PC-3 (cell line): ENCODE results near the gene GUCA2B. TPM values are rescaled to one million over a fixed set of nuclear protein-coding genes. Genes with fewer than 3 reads are reported as not detected.

Experiments
- ATAC-seq: fragments of 200-7000 bp; cut with Tn5 transposase; 2 replicates; pipeline ENCODE4 v1.9.1; 2020; ENCODE audit warnings: mild to moderate bottlenecking, moderate library complexity
- BruUV-seq: library from RNA; stranded (reverse); fragments of 400-500 nt; replicated peaks from 2 replicates; lab custom pipeline; 2021; lab: Mats Ljungman, UMichigan
- CTCF ChIA-PET: fragments of 300-600 bp; sonication (Branson Sonifier 250); formaldehyde crosslinking; loops from one replicate; lab custom pipeline; 2022; ENCODE audit warnings: antibody characterized with exemption; lab: Charles Lee
- POLR2A ChIA-PET: fragments of 300-600 bp; sonication (Branson Sonifier 250); formaldehyde crosslinking; loops from one replicate; lab custom pipeline; 2022; ENCODE audit warnings: antibody characterized with exemption; ENCODE audit not compliant: unreplicated experiment; lab: Charles Lee
- DNase-seq: peaks from one replicate; pipeline ENCODE4 v3.0.0-alpha.2; 2015
- H2AFZ ChIP-seq: fragments of 300-600 bp; sonication (generic); 2 replicates; pipeline ENCODE4 v1.6.0; 2016; ENCODE audit warnings: antibody characterized with exemption, low read length
- H3F3A ChIP-seq: fragments of 300-600 bp; sonication (generic); one replicate; pipeline ENCODE4 v1.6.0; 2017; ENCODE audit warnings: antibody characterized with exemption, low read length, control low read depth, mild to moderate bottlenecking; ENCODE audit not compliant: unreplicated experiment
- H3K27ac ChIP-seq: fragments of 300-600 bp; sonication (generic); 2 replicates; pipeline ENCODE4 v1.5.1; 2016; ENCODE audit warnings: mild to moderate bottlenecking, low read length
- H3K27me3 ChIP-seq: fragments of 300-600 bp; sonication (generic); 2 replicates; pipeline ENCODE4 v1.6.1; 2016; ENCODE audit warnings: low read length, mixed read lengths
- H3K36me3 ChIP-seq: fragments of 300-600 bp; sonication (generic); 2 replicates; pipeline ENCODE4 v1.6.1; 2016; ENCODE audit warnings: low read depth, mixed run types, low read length, mixed read lengths
- H3K4me1 ChIP-seq: fragments of 300-600 bp; sonication (generic); 2 replicates; pipeline ENCODE4 v1.5.1; 2016; ENCODE audit warnings: low read length; ENCODE audit not compliant: insufficient read depth
- H3K4me2 ChIP-seq: fragments of 300-600 bp; sonication (generic); 2 replicates; pipeline ENCODE4 v1.6.0; 2016; ENCODE audit warnings: low read length
- H3K4me3 ChIP-seq: fragments of 300-600 bp; sonication (generic); 2 replicates; pipeline ENCODE4 v1.5.1; 2016; ENCODE audit warnings: mild to moderate bottlenecking, low read length, mixed read lengths
- H3K79me2 ChIP-seq: fragments of 300-600 bp; sonication (generic); 2 replicates; pipeline ENCODE4 v1.6.1; 2017; ENCODE audit warnings: low read length, mixed read lengths
- H3K9ac ChIP-seq: fragments of 300-600 bp; sonication (generic); 2 replicates; pipeline ENCODE4 v1.6.0; 2016; ENCODE audit warnings: mild to moderate bottlenecking, low read length
- H3K9me2 ChIP-seq: fragments of 300-600 bp; sonication (generic); replicated peaks from 2 replicates; pipeline ENCODE4 v1.6.1; 2016; ENCODE audit warnings: mixed run types, low read length, mixed read lengths
- H3K9me3 ChIP-seq: fragments of 300-600 bp; sonication (generic); 2 replicates; pipeline ENCODE4 v1.6.1; 2016; ENCODE audit warnings: low read length, mixed read lengths
- H4K20me1 ChIP-seq: fragments of 300-600 bp; sonication (generic); 2 replicates; pipeline ENCODE4 v1.6.1; 2016; ENCODE audit warnings: low read length, mixed read lengths
- EZH2 ChIP-seq: fragments of 300-600 bp; sonication (generic); IDR thresholded peaks from one replicate; pipeline ENCODE4 v1.6.1; 2017; ENCODE audit warnings: antibody characterized with exemption, mild to moderate bottlenecking, low read length; ENCODE audit not compliant: unreplicated experiment
- EZH2phosphoT487 ChIP-seq: fragments of 300-600 bp; sonication (generic); IDR thresholded peaks from 2 replicates; pipeline ENCODE4 v1.6.1; 2018; ENCODE audit warnings: mild to moderate bottlenecking, antibody characterized with exemption, low read length, borderline replicate concordance
- intact Hi-C: fragments of 100-400 bp; cut with micrococcal nuclease; formaldehyde crosslinking; loops from 2 replicates; pipeline ENCODE4 v1.9.0; 2023
- total RNA-seq: library from RNA; depleted of rRNA; stranded (reverse); fragments of >200 nt; gene quantifications from 2 replicates; pipeline ENCODE4 v1.2.3, GENCODE V29; 2014
- TF ChIP-seq, protein P1 (sequence below): fragments of 300-600 bp; sonication (generic); conservative IDR thresholded peaks from 2 replicates; pipeline ENCODE4 v1.5.1; 2017; ENCODE audit warnings: antibody characterized with exemption, low read depth, mild to moderate bottlenecking, low read length

Gene GUCA2B
- total RNA-seq, 1 experiment from 2014 or later: not detected

DNA sequence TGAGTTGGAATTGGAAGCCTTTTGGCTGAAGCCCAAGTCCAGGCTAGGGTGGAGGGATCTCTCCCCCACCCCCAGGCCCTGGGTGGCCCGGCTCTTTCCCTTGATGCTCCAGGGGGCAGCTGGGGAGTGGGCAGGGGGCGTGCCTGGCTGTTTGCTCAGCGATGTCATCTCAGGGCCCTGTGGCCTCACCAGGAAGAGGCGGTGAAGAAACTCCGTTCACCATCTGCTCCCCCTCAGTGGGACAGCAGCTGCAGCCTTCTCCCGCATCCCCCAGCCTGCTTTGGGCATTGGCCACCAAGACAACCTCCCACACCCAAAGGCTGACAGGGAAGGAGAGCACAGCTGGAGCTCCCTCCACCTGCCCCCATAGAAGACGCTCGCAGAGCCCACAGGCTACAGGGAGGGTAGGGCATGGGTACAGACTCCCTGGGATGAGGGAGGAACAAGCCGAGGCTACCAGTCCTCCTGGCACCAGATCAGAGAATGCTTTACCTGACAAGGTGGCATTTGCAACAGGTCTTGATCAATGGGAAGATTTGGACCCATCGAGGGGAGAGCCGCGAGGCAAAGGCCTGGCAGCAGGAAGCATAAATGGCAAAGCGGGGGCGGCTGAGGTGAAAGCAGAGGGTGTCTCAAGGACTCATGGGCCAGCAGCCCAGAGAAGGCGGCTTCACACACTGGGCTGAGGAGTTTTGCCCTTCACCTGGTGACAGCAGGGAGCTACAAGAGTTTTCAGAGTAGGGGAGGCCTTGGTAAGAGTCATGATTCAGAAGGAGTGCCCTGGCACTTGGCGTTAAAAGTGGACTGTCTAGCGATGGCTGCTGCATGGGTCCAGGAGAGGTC lies 17.8 kb downstream of the GUCA2B start:
- no peak for ATAC-seq
- no TSS peak for BruUV-seq
- Histone ChIP-seq H3K9ac (no peak overlapping the region), H3K9me2 (no peaks in the 10 kb centered on the region), H3K4me2 (no peak overlapping the region), H4K20me1 (no peaks in the 10 kb centered on the region), H3K4me3 (no peak overlapping the region), H3K79me2 (no peaks in the 10 kb centered on the region), H3F3A (peaks cover 4% of the 10 kb centered on the region), H3K27me3 (no peaks in the 10 kb centered on the region), H3K27ac (no peak overlapping the region), H3K36me3 (no peaks in the 10 kb centered on the region), H3K4me1 (peaks cover 64% of the 10 kb centered on the region), H2AFZ (no peak overlapping the region), H3K9me3 (no peaks in the 10 kb centered on the region)
- intact Hi-C loops: loop anchor here (5.0 to 10.0 kb wide), 3 partner anchors 134 to 596 kb away; no protein-coding TSS in a partner anchor
- CTCF ChIA-PET: no interaction called here
- TF ChIP-seq EZH2 (no peak), EZH2phosphoT487 (no peak)
- TF ChIP-seq, protein P1, sequence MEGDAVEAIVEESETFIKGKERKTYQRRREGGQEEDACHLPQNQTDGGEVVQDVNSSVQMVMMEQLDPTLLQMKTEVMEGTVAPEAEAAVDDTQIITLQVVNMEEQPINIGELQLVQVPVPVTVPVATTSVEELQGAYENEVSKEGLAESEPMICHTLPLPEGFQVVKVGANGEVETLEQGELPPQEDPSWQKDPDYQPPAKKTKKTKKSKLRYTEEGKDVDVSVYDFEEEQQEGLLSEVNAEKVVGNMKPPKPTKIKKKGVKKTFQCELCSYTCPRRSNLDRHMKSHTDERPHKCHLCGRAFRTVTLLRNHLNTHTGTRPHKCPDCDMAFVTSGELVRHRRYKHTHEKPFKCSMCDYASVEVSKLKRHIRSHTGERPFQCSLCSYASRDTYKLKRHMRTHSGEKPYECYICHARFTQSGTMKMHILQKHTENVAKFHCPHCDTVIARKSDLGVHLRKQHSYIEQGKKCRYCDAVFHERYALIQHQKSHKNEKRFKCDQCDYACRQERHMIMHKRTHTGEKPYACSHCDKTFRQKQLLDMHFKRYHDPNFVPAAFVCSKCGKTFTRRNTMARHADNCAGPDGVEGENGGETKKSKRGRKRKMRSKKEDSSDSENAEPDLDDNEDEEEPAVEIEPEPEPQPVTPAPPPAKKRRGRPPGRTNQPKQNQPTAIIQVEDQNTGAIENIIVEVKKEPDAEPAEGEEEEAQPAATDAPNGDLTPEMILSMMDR: no peak
- no peak for DNase-seq
- POLR2A ChIA-PET: no interaction called here

DNA sequence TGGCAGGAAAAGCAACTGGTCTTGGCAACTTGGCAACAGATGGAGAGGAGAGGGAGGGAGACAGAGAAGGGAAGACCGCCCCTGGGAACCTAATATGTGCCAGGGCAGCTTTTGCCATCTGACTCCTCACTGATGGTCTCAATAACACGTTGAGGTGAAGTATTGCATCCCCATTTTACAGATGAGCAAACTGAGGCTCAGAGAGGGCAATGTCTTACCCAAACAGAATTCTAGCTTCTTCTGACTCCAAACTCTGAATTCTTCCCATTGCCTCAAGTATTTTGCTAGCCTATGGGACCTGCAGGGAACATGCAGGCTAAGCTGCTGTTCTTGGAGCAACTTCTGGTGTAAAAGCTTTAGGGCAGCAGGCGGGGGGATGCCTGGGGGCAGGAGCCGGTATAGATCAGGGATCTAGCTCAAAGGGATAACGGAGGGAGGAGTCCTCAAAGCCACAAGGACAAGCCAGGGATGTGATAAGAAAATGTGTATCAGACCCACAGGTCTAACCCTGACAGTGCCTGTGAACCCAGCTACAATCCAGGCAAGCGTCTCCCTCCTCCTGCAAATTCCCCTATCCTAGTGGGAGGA lies 18.6 kb downstream of the GUCA2B start:
- no peak overlapping the region for H3K27ac ChIP-seq
- CTCF ChIA-PET: no interaction called here
- BruUV-seq: no TSS peak
- H2AFZ ChIP-seq: no peak overlapping the region
- no peak overlapping the region for H3K4me2 ChIP-seq
- no peaks in the 10 kb centered on the region for H4K20me1 ChIP-seq
- DNase-seq: no peak
- H3K79me2 ChIP-seq: no peaks in the 10 kb centered on the region
- H3K4me1 ChIP-seq: peaks cover 62% of the 10 kb centered on the region
- ATAC-seq: no peak
- H3K9me2 ChIP-seq: no peaks in the 10 kb centered on the region
- intact Hi-C loops: loop anchor here (5.0 to 10.0 kb wide), 3 partner anchors 134 to 597 kb away; no protein-coding TSS in a partner anchor
- no peaks in the 10 kb centered on the region for H3K27me3 ChIP-seq
- TF ChIP-seq, protein P1: no peak
- TF ChIP-seq EZH2 (no peak), EZH2phosphoT487 (no peak)
- no peaks in the 10 kb centered on the region for H3K9me3 ChIP-seq
- no peak overlapping the region for H3K4me3 ChIP-seq
- H3F3A ChIP-seq: peaks cover 4% of the 10 kb centered on the region
- H3K36me3 ChIP-seq: no peaks in the 10 kb centered on the region
- no peak overlapping the region for H3K9ac ChIP-seq
- POLR2A ChIA-PET: no interaction called here
